GM12891 (cell line): ENCODE measurements around the gene TFAP2D.

Source experiments
- DNase-seq: peaks from one replicate; pipeline ENCODE4 v3.0.0; 2011; ENCODE audit warnings: low spot score; ENCODE audit not compliant: insufficient read length
- FAIRE-seq: peaks from 2 replicates; lab custom pipeline; 2011; peaks lifted over from hg19 to GRCh38; lab: Jason Lieb, UNC
- PAX5 ChIP-seq: IDR thresholded peaks from 2 replicates; pipeline ENCODE4 v1.6.1; 2011; ENCODE audit warnings: low read length, moderate library complexity, mild to moderate bottlenecking; ENCODE audit not compliant: insufficient read depth, severe bottlenecking
- POLR2A ChIP-seq: IDR thresholded peaks from 2 replicates; pipeline ENCODE4 v1.6.1; 2011; ENCODE audit warnings: low read depth, low read length, control low read depth
- POLR2AphosphoS5 ChIP-seq: IDR thresholded peaks from 2 replicates; pipeline ENCODE4 v1.6.1; 2011; ENCODE audit warnings: low read depth, low read length, control low read depth
- POU2F2 ChIP-seq: IDR thresholded peaks from 2 replicates; pipeline ENCODE4 v1.6.1; 2011; ENCODE audit warnings: low read depth, mild to moderate bottlenecking, control low read depth, low read length, moderate library complexity
- SPI1 ChIP-seq: IDR thresholded peaks from 2 replicates; pipeline ENCODE4 v1.6.1; 2011; ENCODE audit warnings: low read depth, low read length, control low read depth
- TAF1 ChIP-seq: IDR thresholded peaks from 2 replicates; pipeline ENCODE4 v1.6.1; 2011; ENCODE audit warnings: low read depth, low read length, control low read depth

The TFAP2D gene

DNA sequence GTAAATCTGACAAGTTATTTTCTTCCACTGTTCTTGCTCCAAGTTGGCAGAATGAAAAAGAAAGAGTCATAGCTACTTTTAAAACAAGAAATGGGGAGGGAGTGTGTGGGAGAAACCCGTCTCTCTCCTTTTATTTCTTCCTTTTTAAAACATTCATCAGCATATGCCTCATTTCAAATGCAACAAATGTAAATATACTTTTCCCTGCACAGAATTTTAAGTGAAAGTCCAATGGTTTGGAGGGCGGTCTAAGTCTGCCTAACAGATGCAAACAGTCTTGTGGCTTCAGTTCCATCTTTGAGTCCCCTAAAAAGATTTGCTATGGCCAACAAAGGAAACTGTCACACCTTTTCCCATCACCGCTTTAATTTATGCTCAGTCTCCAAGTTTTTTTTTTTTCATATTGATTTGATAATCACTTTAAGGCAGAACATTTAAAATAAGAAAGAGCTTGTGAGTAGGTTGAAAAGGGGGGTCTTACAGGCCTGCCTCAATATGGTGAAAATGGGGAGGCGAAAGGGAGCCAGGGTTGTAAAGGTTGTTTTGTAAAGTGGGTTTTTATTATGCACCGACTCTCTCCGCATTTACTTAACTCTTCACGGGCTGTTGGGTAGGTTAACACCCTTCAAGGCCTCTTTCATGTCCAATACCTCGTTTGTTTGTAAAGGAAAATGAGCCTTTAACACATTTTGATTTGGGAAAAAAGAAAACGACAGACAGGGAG, 4.6 kb downstream of the TFAP2D start:
- DNase-seq, result no peak
- TF ChIP-seq POLR2A, result no peak
- FAIRE-seq, result no peak

DNA sequence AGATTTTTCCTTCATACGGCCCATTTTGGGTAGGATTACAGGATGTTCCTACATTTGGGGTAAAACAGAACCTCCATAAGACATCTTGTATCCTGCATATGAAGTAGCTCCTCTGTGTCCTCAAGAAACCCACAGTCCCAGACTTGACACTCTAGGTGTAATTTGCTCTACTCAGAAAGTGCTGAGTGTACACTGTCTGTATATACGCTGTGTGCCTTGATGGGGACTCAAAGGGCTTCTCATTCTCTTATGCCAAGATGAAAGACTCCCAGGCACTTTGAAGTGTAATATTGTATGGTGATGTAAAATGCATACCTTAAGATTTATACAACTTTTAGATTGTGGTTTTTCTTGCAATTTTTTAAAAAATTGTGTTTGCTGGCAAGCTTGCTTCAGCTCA, 5.2 kb downstream of the TFAP2D start:
- DNase-seq, result no peak
- TF ChIP-seq POU2F2, result no peak
- no peak for TF ChIP-seq POLR2AphosphoS5
- no peak for TF ChIP-seq TAF1
- no peak for TF ChIP-seq POLR2A
- TF ChIP-seq SPI1, result no peak
- no peak for TF ChIP-seq PAX5
- FAIRE-seq, result no peak

DNA sequence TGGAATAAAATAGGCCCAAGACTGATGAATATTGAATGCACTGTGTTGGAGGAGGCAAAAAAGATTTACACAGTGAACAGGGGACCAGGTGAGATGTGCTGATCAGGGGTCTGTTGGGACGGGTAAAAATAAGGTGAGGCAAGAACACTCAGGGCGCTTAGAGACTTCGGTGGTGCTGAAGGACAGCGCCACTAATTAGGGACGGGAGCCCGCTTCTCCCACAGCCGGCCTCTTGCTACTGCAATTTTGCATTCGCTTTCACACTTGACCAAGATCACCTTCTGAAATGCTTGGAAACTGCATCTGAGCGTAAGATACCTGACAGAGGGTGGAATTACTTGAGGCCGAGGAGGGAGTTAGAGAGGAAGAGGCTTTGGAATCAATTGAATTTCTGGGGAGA, 7.3 kb downstream of the TFAP2D start:
- TF ChIP-seq PAX5 (no peak), TAF1 (no peak), POLR2A (no peak), POU2F2 (no peak), POLR2AphosphoS5 (no peak), SPI1 (no peak)
- DNase-seq (no peak), FAIRE-seq (no peak)

DNA sequence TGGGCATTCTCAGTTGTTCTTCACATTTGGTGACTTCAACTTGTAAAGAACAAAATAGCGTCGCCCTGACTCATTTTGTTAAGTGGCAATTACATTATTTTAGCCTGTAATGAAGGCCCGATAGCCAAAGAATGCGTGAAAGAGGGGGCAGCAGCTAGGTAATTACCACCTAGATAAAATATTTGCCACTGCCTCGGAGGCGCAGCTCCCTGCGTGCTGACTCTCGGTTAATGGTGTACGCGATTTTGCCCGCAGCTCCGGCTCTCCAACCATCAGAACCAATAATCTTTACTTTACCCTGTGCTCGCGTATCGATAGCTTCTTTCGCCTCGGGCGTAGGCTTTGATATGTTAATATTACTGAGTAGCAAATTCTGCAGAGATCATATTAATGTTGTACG, 8.7 kb downstream of the TFAP2D start:
- FAIRE-seq, result no peak
- DNase-seq, result no peak
- TF ChIP-seq PAX5 (no peak), POLR2AphosphoS5 (no peak), POLR2A (no peak), TAF1 (no peak), SPI1 (no peak)

DNA sequence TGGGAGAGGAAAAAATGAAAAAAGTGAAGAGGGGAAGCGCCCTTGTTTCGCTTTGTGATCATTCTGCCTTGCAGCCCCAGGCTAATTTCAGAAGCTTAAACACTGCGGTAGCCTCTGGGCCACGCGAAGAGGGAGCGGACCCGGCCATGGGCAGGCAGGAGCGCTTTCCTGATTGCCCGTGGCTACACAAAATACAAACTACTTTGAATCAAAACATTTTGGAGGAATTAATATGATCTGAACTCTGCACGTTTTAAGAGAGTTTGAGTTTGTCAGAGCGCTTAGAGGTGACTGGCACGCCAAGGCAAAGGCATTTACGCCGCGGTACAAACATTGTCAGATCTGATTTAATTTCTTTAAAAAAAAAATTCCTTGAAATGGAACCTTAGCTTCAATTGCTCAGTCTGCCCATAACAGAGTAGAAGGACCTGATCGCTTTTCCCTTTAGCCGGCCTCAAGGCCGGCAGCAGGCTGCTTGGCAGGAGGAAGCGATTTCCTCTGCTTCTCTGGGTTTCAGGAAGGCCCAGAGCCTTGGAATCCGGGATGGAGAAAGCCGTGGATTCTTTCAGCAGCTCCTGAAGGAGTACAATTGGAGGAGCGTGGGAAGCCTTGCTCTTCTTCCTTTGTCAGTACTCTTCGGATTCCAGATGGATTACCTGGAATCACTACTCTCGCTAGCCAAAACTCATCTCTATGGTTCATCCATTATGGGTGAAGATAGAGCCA, 9.7 kb downstream of the TFAP2D start:
- DNase-seq, result no peak
- no peak for TF ChIP-seq TAF1
- TF ChIP-seq PAX5, result no peak
- TF ChIP-seq SPI1, result no peak
- no peak for TF ChIP-seq POLR2A
- no peak for TF ChIP-seq POU2F2
- FAIRE-seq, result no peak

DNA sequence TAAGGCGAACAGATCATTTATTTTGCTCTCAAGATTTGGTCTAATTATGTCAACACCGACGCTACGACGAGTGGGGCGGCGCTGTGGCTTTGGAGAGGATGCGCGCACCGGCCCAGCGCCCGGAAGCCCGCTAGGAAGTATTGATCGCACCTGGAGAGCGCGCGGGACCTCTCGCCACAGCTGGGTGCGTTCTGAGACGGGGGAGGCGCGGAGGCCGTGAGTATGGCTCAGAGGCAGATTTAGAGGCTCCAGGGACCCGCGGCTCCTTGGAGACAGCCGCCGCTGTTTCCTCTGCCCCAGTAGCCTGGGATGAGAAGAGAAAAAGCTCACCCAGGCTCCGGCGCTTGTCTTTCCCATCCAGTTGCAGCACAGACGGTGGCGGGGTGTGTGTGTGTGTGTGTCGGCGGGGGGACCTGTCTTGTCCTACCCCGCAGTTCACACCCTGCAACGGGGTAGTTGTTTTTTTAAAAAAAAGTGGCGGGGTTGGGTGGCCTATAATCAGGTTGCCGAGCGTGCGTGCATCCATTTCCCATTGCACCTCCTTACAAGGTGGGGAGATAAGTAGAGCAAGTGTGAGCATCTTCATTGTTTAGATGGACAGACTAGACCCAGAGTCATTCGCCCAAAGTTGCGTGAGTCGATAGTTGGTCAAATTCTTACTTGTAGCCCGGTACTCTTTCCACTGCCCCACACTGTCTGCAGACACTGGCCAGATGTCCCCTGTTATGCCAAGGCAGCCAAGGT, 11.2 kb downstream of the TFAP2D start:
- DNase-seq, result no peak
- TF ChIP-seq SPI1 (no peak), TAF1 (no peak), POLR2A (no peak), POLR2AphosphoS5 (no peak), PAX5 (no peak), POU2F2 (no peak)
- FAIRE-seq, result no peak

DNA sequence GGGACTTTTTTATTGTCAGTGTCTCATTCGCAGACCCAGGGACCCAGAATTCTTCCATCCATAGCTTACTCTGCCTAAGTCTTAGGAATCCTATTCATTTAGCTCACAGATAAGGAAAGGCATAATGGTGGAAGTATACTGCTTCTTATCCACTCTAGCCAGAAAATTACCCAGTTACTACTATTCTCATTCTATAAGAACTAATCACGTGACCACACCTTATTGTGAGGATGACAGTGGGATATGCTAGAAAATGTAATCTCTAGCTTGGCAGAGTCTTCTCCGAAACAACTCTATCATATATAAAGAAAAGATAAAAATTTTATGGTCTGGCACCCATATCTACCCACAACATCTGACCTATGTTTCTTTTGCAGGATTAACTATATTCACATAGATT, 21.2 kb downstream of the TFAP2D start:
- FAIRE-seq, result no peak
- no peak for TF ChIP-seq TAF1
- TF ChIP-seq POLR2AphosphoS5, result no peak
- TF ChIP-seq POLR2A, result no peak
- TF ChIP-seq POU2F2, result no peak
- TF ChIP-seq SPI1, result no peak
- no peak for TF ChIP-seq PAX5
- DNase-seq, result no peak

DNA sequence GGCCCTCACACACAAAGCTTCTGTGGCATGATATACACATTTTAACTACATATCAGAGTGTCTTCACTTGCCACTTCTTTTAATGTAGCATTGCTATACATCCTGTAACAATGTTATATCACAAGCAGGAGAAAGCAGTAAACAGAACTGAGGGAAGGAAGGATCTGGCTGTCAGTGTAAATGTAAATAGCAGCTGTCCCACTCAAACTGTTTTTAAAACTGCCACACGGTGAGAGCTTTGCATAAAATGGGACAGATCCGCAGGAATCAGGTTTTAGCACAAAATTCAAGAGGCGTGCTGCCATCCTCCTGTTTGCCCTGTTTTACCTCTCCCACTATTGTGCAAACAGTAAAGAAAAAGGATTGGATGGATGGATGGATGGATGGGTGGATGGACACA, 28.8 kb downstream of the TFAP2D start:
- DNase-seq, result no peak
- FAIRE-seq, result no peak
- TF ChIP-seq POU2F2 (no peak), POLR2A (no peak), SPI1 (no peak), TAF1 (no peak), PAX5 (no peak), POLR2AphosphoS5 (no peak)

DNA sequence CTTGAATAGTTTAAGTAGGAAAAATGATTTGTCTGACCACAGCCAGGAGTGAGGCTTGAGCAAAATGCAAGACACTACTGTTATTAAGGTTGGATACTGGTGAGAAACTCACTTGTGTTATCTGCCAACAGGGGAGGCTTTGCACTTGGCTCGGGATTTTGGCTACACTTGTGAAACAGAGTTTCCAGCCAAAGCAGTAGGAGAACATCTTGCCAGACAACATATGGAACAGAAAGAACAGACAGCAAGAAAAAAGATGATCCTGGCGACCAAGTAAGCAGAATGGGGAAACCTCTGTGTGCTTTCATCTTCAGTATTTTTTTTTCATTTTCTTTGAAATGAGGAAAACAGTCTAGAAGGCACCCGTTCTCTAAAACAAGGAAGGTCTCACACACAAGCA, 31.6 kb downstream of the TFAP2D start:
- no peak for TF ChIP-seq POLR2AphosphoS5
- no peak for TF ChIP-seq SPI1
- no peak for TF ChIP-seq PAX5
- TF ChIP-seq POU2F2, result no peak
- TF ChIP-seq POLR2A, result no peak
- TF ChIP-seq TAF1, result no peak
- DNase-seq, result no peak
- no peak for FAIRE-seq

DNA sequence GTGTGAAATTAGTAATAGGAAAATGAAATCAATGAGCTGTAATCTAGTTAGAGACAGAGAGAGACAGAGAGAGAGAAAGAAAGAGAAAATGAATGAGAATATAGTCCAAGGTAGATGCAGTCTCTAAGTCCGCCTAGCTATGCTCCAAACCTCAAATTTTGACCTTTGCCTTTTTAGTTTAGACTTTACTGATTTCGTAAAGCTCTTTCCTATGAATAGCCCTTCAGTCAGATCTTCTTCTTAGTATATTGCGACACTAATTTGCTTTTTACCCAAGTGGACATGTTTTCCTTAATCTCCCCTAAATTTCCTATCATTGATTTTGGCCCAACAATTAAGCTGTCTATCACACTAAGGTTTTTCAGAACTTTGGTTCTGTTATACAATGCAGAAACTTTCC, 49.5 kb downstream of the TFAP2D start:
- no peak for DNase-seq
- no peak for FAIRE-seq
- no peak for TF ChIP-seq POLR2AphosphoS5
